ENCODE measurements around the gene TMEM134. TPM values are rescaled to one million over a fixed set of nuclear protein-coding genes. Genes with fewer than 3 reads are reported as not detected.
A peak's percentile ranks its signal among the peaks of the same experiment; 100 is the strongest.

Gene TMEM134
- total and polyA plus RNA-seq, 9 of the 15 experiments (the other 6 are each of a cell fraction or from before 2014, with no cell fraction given): 0.63 to 48.4 (median 10.7) TPM

GRCh38 chr11:67482827-67483798 is 14.1 kb upstream of the TMEM134 start, which contains the start of gene AIP (continued):
- TF ChIP-seq ARID4B (CRISPR knock-in tag; IDR thresholded peaks at IDR 0.05) (peak; percentile 98), EP400 (IDR thresholded peaks at IDR 0.05) (peak; percentile 69), NR2C1 (IDR thresholded peaks at IDR 0.05) (no peak), NR2C1 (tag; IDR thresholded peaks at IDR 0.05) (peak; percentile 50; the same call in 1 of the 2 replicates), E4F1 (CRISPR knock-in tag; IDR thresholded peaks at IDR 0.05; ENCODE audit: borderline replicate concordance) (no peak), ZNF184 (CRISPR knock-in tag; IDR thresholded peaks at IDR 0.05) (no peak), RBM17 (IDR thresholded peaks at IDR 0.05; ENCODE audit: borderline replicate concordance, low read depth, low read length) (no peak), ELF1 (tag; IDR thresholded peaks at IDR 0.05) (peak; percentile 91), RERE (CRISPR knock-in tag; IDR thresholded peaks at IDR 0.05; ENCODE audit: borderline replicate concordance) (peak; percentile 95; the same call in 1 of the 2 replicates), CEBPB (tag; IDR thresholded peaks at IDR 0.05) (no peak), GATAD2A (IDR thresholded peaks at IDR 0.05) (peak; percentile 99), NFE2L1 (tag; IDR thresholded peaks at IDR 0.05; ENCODE audit: borderline replicate concordance, low read depth) (no peak), ARHGAP35 (IDR thresholded peaks at IDR 0.05; ENCODE audit: partially characterized antibody) (no peak), L3MBTL2 (IDR thresholded peaks at IDR 0.05) (peak; percentile 100), PHF21A (IDR thresholded peaks at IDR 0.05; ENCODE audit: borderline replicate concordance, low read depth) (no peak)

Measured in K562 (cell line).